GM21529 (cell line): ENCODE results near the gene OR2T10.
"Not testable (repeated sequence)": the region's sequence is repeated elsewhere in the genome, so short reads cannot be mapped to it uniquely, and the experiment has no call there.

ENCODE experiments used
- ATAC-seq: cut with Tn5 transposase; IDR thresholded peaks from one replicate; pipeline ENCODE4 v1.9.1; 2021; ENCODE audit not compliant: unreplicated experiment

Gene OR2T10

GRCh38 chr1:248597589-248597988 is at the start of gene OR2T10:
TSS of gene OR2T10 (minus strand) at chr1:248597700. CDS start at chr1:248593768, 3,932 bp downstream.
- ATAC-seq: no peak

- not testable (repeated sequence) for ATAC-seq
Observed at GRCh38 chr1:248645178-248645577, 47.7 kb upstream of the OR2T10 start, which contains the start of gene OR2T35. TSS of gene OR2T35 (minus strand) at chr1:248645278. CDS start at chr1:248639258, 6,020 bp downstream.

- ATAC-seq: peak; percentile 67
Observed at GRCh38 chr1:248642971-248643651, 45.6 kb upstream of the OR2T10 start.

- not testable (repeated sequence) for ATAC-seq
Observed at GRCh38 chr1:248641583-248641982, 44.1 kb upstream of the OR2T10 start.

- ATAC-seq: peak; percentile 37
Observed at GRCh38 chr1:248640906-248641305, 43.4 kb upstream of the OR2T10 start.

GRCh38 chr1:248639652-248640051 is 42.2 kb upstream of the OR2T10 start:
- peak; percentile 30 for ATAC-seq

- not testable (repeated sequence) for ATAC-seq
Observed at GRCh38 chr1:248636612-248637011, 39.1 kb upstream of the OR2T10 start.

GRCh38 chr1:248634991-248635390 is 37.5 kb upstream of the OR2T10 start, which contains the start of gene OR2T11:
TSS of gene OR2T11 (minus strand) at chr1:248635091. CDS start at chr1:248627128, 7,963 bp downstream.
- ATAC-seq: not testable (repeated sequence)

GRCh38 chr1:248631354-248632008 is 34.0 kb upstream of the OR2T10 start:
- no peak for ATAC-seq

- no peak for ATAC-seq
Observed at GRCh38 chr1:248630551-248630950, 33.1 kb upstream of the OR2T10 start.

GRCh38 chr1:248627971-248628844 is 30.7 kb upstream of the OR2T10 start:
- ATAC-seq: peak; percentile 99

GRCh38 chr1:248625971-248626370 is 28.5 kb upstream of the OR2T10 start:
- ATAC-seq: no peak

GRCh38 chr1:248625166-248625565 is 27.7 kb upstream of the OR2T10 start:
- no peak for ATAC-seq

GRCh38 chr1:248622570-248623001 is 25.1 kb upstream of the OR2T10 start:
- peak; percentile 96 for ATAC-seq

GRCh38 chr1:248621770-248622169 is 24.3 kb upstream of the OR2T10 start:
- no peak for ATAC-seq

GRCh38 chr1:248618878-248619277 is 21.4 kb upstream of the OR2T10 start:
- peak; percentile 35 for ATAC-seq

- no peak for ATAC-seq
Observed at GRCh38 chr1:248618119-248618518, 20.6 kb upstream of the OR2T10 start.

GRCh38 chr1:248613742-248614141 is 16.2 kb upstream of the OR2T10 start:
- ATAC-seq: peak; percentile 82

GRCh38 chr1:248611883-248612414 is 14.4 kb upstream of the OR2T10 start:
- ATAC-seq: no peak

GRCh38 chr1:248610301-248610700 is 12.8 kb upstream of the OR2T10 start:
- no peak for ATAC-seq

GRCh38 chr1:248599396-248599795 is 1.9 kb upstream of the OR2T10 start:
- no peak for ATAC-seq
